GM19193 (cell line): ENCODE measurements around the gene COX5A.

ENCODE experiments used
- POLR2A ChIP-seq: IDR thresholded peaks from 4 replicates; pipeline ENCODE4 v1.6.1; 2011; ENCODE audit not compliant: insufficient read depth, insufficient read length; ENCODE audit errors: extremely low read depth

Gene COX5A

GRCh38 chr15:74890665-74890960, 47.3 kb downstream of the COX5A start:
- TF ChIP-seq POLR2A: no peak

GRCh38 chr15:74889883-74890664, 47.8 kb downstream of the COX5A start, which contains the start of gene MPI:
MPI (plus strand) TSS chr15:74890042; CDS start chr15:74890074, 32 bp downstream.
- TF ChIP-seq POLR2A: peak; percentile 96

- TF ChIP-seq POLR2A: no peak
Observed at GRCh38 chr15:74889390-74889882, 48.4 kb downstream of the COX5A start.

- TF ChIP-seq POLR2A: no peak
Observed at GRCh38 chr15:74888716-74889115, 49.2 kb downstream of the COX5A start.

GRCh38 chr15:74885461-74885860, 52.4 kb downstream of the COX5A start:
- TF ChIP-seq POLR2A: no peak

GRCh38 chr15:74884428-74885223, 53.2 kb downstream of the COX5A start:
- no peak for TF ChIP-seq POLR2A

- no peak for TF ChIP-seq POLR2A
Observed at GRCh38 chr15:74882528-74882927, 55.3 kb downstream of the COX5A start.

GRCh38 chr15:74878273-74878672, 59.6 kb downstream of the COX5A start:
- TF ChIP-seq POLR2A: no peak

- no peak for TF ChIP-seq POLR2A
Observed at GRCh38 chr15:74873756-74874424, 64.0 kb downstream of the COX5A start.

- peak; percentile 88 for TF ChIP-seq POLR2A
Observed at GRCh38 chr15:74873036-74873755, 64.7 kb downstream of the COX5A start, which contains the start of gene SCAMP2. SCAMP2 (minus strand) TSS chr15:74873365; CDS start chr15:74873255, 110 bp downstream.

GRCh38 chr15:74872702-74873035, 65.2 kb downstream of the COX5A start:
- no peak for TF ChIP-seq POLR2A

GRCh38 chr15:74870436-74871215, 67.2 kb downstream of the COX5A start:
- no peak for TF ChIP-seq POLR2A
